LoVo (cell line): ENCODE measurements around the gene ARL4C.
A peak's percentile ranks its signal among the peaks of the same experiment; 100 is the strongest.

ENCODE experiments used
- DNase-seq: peaks from one replicate; pipeline ENCODE4 v3.0.0-alpha.2; 2016; ENCODE audit warnings: low spot score

The ARL4C gene

GRCh38 chr2:234497594-234498235 is 834 bp upstream of the ARL4C start:
- DNase-seq: no peak

GRCh38 chr2:234496055-234496834 is 636 bp downstream of the ARL4C start:
- DNase-seq: peak; percentile 53

DNA sequence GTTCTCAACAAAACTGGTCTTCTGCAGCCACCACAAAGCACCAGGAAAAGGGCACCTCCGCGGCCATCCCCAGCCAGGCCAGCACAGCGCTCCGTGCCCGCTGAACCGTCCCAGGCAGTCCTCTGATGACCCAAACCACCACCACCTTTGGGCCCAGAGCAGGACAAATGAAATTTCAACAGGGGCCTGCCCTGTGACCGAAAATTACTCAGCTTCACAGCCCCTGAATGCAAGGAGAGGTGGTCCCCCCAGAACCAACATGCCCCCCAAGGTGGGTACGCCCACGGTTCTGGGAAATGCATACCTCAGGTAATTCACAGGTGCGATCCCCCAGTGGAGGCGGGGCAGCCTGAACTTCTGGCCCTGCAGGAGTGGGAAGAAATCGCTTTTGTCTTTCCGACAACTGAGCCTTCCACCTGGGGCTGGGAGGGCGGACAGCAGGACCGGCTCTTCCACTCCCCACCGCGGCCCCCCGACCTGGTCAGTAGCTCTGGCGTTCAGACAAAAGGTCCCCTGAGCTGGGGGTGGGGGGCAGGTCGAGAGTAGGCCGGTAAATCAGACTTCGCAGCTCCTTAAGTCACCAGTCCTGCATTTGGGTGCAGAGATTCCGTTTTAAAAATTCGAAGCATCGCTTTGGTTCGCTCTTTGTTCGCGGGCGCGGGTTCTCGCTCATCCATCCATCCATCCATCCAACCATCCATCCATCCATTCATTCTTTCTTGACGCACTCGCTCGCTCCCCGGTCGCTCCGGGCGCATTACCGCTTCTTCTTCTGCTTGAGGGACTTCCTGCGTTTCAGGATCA is 1.4 kb downstream of the ARL4C start:
- DNase-seq: no peak

- no peak for DNase-seq
Observed at GRCh38 chr2:234494361-234495250, 2.3 kb downstream of the ARL4C start.

DNA sequence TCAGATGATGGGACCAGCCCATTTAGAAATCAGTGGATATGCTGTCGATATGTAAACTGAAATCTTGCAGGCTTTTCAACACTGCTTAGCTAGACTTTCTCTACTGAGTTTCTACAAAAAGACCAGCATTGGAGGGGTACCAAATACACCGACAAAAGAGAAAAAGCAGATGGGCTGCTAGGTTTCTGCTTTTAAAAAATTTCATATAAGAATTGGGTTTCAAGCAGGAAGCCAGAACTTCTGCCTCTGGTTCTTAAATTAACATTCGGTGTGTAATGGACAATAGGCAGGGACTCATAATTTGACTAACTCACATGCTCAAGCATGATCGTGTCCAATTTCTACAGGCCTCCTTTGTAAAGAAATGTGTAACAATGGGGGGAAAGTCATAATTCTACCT is 3.1 kb downstream of the ARL4C start:
- no peak for DNase-seq

- DNase-seq: no peak
Observed at GRCh38 chr2:234492717-234493485, 4.0 kb downstream of the ARL4C start.

GRCh38 chr2:234491897-234492296 is 5.0 kb downstream of the ARL4C start:
- no peak for DNase-seq

GRCh38 chr2:234491281-234491680 is 5.6 kb downstream of the ARL4C start:
- DNase-seq: no peak

GRCh38 chr2:234490271-234491091 is 6.4 kb downstream of the ARL4C start:
- no peak for DNase-seq

GRCh38 chr2:234488913-234489451 is 7.9 kb downstream of the ARL4C start:
- no peak for DNase-seq

DNA sequence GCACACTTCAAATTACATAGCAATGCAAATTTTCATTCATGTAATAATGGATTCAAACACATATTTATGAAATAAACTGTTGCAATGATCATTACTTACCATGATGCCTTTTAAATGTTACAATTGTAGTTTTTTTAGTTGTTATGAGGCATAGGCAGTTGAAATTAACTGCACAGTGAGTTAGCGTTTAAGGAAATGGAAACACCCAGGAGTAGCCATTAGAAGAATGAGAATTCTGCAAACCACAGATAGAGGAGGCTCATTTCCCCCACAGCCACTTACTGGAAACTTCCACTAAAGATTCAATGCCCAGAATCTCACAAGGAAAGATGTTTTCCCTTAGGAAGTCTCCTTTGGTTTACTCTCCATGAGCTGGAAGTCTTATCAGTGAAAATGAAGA is 8.4 kb downstream of the ARL4C start:
- DNase-seq: no peak

DNA sequence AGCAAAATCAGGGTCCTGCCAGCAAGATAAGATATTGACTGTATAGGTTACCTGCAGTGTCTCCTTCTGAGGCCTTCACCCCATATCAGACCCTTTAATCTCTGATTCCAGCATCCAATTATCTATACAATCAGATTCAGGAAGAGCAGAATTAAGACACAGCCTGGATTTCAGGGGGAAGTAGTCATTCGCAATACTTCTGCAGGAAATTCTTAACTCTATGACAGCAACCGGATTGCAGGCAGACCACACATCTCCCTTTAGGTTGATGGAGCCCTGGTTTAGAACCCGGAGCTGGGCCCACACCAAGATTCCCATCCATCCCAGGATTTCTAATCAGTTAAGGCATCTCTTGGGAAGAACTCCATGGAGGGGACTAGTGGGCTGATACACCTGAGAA is 9.5 kb downstream of the ARL4C start:
- no peak for DNase-seq

DNA sequence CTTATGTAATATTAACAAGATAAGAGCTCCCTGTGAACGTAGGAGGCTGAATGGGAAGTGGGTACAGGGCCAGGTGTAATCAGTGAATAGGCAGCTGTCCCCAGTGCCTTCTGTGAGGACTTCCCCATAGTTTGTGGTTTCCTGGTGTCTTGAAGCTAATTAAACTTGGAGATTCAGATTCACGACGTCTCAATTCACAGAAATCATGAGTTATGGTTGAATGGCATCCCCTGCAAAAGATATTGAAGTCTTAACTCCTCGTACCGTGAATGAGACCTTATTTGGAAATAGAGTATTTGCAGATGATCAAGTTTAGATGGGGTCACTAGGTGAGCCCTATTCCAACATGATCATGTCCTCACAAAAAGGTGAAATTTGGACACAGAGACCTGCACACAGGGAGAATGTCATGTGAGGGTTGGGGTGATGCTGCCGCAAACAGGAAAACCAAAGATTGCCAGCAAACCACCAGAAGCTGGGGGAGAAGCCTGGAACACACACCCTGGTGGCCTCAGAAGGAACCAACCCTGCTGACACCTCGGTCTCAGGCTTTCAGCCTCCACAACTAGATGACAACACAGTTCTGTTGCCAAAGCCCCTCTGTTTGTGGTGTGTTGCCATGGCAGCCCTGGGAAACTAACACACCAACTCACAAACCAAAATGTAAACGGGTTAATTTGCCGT is 13.2 kb downstream of the ARL4C start:
- no peak for DNase-seq

DNA sequence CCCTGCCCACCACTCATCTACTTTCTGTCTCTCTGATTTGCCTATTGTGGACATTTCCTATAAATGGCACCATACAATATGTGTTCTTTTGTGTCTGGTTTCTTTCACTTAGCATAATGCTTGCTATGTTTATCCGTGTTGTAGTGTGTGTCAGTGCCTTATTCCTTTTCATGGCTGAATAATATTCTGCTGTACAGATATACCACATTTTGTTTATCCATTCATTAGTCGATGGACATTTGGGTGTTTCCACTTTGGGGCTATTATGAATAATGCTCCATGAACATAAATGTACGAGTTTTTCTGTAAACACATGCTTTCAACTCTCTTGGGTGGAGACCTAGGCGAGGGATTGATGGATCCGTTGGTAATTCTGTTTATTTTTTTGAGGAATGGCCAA is 15.6 kb downstream of the ARL4C start:
- DNase-seq: no peak

GRCh38 chr2:234480337-234480736 is 16.5 kb downstream of the ARL4C start:
- DNase-seq: no peak

- no peak for DNase-seq
Observed at GRCh38 chr2:234479465-234479864, 17.4 kb downstream of the ARL4C start.

DNA sequence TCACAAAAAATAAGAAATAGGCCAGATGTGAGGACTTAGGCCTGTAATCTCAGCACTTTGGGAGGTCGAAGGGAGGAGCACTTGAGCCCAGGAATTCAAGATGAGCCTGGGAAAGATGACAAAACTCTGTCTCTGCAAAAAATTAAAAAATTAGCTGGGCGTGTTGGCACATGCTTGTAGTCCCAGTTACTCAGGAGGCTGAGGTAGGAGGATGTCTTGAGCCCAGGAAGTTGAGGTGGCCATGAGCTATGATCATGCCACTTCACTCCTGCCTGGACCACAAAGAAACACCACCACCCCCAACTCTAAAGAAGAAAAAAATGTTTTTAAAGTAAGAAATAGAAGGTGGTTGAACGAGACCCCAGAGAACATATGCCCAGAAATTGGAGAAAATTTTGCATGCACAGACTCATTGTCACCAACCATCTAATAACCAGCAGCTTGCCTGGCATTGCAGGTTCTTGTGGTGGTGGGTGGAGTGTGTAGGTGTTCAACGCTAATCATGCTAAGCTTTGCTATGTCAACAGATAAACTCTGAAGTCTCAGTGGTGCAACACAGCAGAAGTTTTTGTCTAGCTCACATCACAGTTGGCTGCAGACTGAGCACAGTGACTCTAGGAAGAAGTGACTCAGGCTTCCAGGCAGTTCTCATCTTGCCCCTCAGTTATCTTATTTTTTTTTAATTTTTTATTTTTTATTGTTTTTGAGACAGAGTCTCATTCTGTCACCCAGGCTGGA is 18.6 kb downstream of the ARL4C start:
- DNase-seq: no peak

DNA sequence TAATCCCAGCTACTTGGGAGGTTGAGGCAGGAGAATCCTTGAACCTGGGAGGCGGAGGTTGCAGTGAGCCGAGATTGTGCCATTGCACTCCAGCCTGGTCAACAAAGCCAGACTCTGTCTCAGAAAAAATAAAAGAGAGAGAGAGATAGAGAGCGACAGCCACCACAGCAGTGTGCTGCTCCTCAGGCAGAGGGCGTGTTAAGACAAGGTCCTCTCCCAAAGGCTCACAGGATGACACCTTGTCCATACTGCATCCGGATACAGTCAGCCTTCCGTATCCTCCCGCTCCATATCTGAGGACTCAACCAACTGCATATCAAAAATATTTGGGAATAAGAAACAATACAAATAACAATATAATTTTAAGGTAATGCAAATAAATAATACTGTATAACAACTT is 20.1 kb downstream of the ARL4C start:
- no peak for DNase-seq

DNA sequence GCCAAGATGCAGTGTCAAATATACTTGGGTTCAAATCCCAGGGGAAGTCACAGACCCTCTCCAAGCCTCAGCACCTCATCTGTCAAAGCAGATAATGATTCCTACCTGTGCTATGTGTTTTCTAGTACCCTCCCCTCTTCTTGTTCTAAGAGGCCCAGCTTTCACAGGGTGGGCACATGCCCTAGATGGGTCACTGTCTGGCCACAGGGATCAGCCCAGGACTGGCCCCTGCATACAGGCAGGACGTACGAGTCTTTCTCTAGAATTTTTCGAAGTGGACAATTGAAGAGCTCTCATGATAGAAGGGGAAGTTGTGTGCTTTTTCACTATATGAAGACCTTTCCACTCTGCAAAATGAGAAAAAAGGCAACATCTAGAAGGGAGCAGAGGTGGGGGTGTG is 22.2 kb downstream of the ARL4C start:
- DNase-seq: no peak
